GM12892 (cell line): ENCODE measurements around the gene LNX2.

Experiments used
- POLR2A ChIP-seq: IDR thresholded peaks from 2 replicates; pipeline ENCODE4 v1.6.1; 2011; ENCODE audit warnings: low read depth, low read length, control low read depth
- TAF1 ChIP-seq: IDR thresholded peaks from 2 replicates; pipeline ENCODE4 v1.6.1; 2011; ENCODE audit warnings: low read depth, mild to moderate bottlenecking, control low read depth, low read length, borderline replicate concordance

DNA sequence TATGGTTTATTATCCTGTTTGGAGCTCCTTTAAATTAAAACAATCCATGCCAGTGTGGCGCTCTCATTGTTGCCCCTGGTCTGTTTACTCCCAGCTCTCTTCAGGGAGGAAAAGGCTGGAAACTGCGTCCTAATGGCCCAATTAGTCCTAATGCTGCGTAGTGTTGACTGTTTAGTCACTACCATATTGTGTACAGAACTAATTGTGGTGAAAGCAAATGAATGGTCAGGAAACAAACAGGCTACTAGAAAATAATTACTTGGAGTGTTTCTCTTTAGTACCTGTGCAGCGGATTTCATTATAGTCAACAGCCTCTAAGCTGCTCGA is 115.5 kb downstream of the LNX2 start:
- TF ChIP-seq TAF1 (no peak), POLR2A (no peak)
